Measurements from ENCODE around the gene PAGR1. TPM values are rescaled to one million over a fixed set of nuclear protein-coding genes. Genes with fewer than 3 reads are reported as not detected.
"Not testable (repeated sequence)": the region's sequence is repeated elsewhere in the genome, so short reads cannot be mapped to it uniquely, and the experiment has no call there.

Gene PAGR1
- total RNA-seq, 4 donors from 2014 or later = 28.0 to 33.5 (median 32.1) TPM

DNA sequence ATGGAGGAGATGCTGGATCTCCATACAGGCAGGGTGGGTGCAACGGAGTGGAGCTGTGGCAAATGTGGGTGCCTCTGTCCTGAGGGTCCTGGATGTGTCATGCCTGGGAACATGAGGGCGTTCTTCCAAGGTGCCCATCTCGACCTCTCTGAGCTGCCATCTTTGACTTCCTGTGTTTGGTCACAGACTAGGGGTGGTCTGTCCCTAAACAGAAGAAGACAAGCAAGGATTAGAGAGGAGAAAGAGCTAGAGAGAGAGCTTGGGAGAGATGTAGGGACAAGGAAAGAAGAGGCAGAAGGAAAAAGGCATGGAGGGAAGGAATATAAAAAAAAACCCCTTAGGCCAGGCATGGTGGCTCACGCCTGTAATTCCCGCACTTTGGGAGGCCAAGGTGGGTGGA, 41.2 kb upstream of the PAGR1 start:
- intact Hi-C loops (cut with DNase I; ENCODE audit: low total_unique reads) = no loop called here
- no peak for DNase-seq (ENCODE audit: low spot score in 2 of 2)
- H3K4me3 ChIP-seq (ENCODE audit: low read depth, poor library complexity, severe bottlenecking) = no peak overlapping the region
- WGBS, 2 donors = 85 to 92% methylated on average over 5 of the region's 5 CpGs
- no peak for TF ChIP-seq POLR2A (IDR thresholded peaks at IDR 0.05)
- TF ChIP-seq, protein P1, sequence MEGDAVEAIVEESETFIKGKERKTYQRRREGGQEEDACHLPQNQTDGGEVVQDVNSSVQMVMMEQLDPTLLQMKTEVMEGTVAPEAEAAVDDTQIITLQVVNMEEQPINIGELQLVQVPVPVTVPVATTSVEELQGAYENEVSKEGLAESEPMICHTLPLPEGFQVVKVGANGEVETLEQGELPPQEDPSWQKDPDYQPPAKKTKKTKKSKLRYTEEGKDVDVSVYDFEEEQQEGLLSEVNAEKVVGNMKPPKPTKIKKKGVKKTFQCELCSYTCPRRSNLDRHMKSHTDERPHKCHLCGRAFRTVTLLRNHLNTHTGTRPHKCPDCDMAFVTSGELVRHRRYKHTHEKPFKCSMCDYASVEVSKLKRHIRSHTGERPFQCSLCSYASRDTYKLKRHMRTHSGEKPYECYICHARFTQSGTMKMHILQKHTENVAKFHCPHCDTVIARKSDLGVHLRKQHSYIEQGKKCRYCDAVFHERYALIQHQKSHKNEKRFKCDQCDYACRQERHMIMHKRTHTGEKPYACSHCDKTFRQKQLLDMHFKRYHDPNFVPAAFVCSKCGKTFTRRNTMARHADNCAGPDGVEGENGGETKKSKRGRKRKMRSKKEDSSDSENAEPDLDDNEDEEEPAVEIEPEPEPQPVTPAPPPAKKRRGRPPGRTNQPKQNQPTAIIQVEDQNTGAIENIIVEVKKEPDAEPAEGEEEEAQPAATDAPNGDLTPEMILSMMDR (IDR thresholded peaks at IDR 0.05) = no peak

DNA sequence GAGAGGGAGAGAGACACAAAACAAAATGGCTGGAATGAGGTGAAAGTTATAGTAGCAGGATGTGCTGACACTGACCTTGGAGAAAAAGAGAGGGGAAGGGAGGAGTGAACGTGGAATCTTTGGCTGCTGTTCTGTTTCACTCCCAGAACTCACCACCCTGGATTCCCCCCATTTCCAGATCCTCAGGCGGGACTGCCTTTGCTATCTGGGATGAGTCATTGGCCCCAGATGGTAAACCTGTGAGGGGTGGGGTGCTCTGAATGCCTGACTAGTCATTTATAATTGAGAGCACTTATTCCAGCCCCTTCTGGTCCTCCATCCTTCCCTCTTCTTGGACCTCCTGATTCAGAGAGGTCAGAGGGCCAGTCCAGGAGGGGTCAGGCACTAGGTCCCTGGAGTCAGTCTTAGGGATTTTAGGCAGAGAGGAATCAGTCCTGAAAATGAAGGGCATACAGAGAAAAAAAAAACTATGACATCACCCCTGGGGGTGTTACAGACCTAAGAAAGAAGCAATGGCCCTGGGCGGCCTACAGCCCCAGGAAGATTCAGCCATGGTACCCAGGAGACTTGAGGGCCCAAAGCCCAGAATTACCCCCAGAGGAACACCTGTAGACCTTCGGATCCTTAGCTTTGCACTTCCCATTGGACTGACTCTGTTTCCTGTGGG, 40.1 kb upstream of the PAGR1 start:
- DNase-seq (ENCODE audit: low spot score in 2 of 2) = no peak
- TF ChIP-seq POLR2A (IDR thresholded peaks at IDR 0.05) = no peak
- TF ChIP-seq, protein P1 (IDR thresholded peaks at IDR 0.05) = no peak
- 57 to 58% methylated on average over 4 of the region's 4 CpGs for WGBS, 2 donors
- intact Hi-C loops (cut with DNase I; ENCODE audit: low total_unique reads) = no loop called here
- no peak overlapping the region for H3K4me3 ChIP-seq (ENCODE audit: low read depth, poor library complexity, severe bottlenecking)

DNA sequence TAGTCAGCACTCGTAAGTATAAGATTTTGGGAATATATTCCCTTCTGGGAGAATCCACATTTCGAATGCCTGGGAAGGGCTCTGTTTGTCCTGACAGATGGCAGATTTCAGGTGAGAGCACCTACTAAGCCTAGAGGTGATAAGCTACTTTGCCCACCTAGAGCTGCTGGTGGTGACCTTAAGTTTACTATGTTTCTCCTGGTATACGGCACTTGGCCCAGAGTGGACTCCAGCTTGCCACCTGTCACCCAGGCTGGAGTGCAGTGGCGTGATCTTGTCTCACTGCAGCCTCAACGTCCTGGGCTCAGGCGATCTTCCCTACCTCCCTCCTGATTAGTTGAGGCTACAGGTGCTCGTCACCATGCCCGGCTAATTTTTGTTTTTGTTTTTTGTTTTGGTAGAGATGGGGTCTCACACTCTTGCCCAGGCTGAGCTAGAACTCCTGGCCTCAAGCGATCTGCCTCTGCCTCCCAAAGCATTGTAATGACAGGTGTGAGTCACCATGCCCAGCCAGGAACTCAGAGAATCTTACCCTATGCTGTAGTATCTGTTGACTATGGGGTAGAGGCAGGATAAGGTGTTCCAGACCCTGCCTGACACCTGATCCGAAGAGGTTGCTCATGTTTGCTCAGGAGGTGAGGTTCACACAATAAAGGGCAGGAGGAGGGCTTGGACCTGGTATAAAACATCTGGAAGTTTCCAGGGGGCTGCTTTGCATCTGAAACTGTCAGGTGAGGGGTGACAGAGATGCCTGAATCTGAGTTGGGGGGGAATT, 38.2 kb upstream of the PAGR1 start, which contains the start of gene ZG16:
Gene ZG16 (plus strand): TSS at position 681 of the 775 bp plus-strand sequence. CDS start 1,011 bp downstream, outside the sequence.
- intact Hi-C loops (cut with DNase I; ENCODE audit: low total_unique reads) = no loop called here
- WGBS, 2 donors = 80 to 83% methylated on average over 9 to 10 of the region's 10 CpGs
- no peak for TF ChIP-seq POLR2A (IDR thresholded peaks at IDR 0.05)
- TF ChIP-seq, protein P1 (IDR thresholded peaks at IDR 0.05) = no peak
- H3K4me3 ChIP-seq (ENCODE audit: low read depth, poor library complexity, severe bottlenecking) = no peak within 1 kb of the TSS
- DNase-seq (ENCODE audit: low spot score in 2 of 2) = no peak

DNA sequence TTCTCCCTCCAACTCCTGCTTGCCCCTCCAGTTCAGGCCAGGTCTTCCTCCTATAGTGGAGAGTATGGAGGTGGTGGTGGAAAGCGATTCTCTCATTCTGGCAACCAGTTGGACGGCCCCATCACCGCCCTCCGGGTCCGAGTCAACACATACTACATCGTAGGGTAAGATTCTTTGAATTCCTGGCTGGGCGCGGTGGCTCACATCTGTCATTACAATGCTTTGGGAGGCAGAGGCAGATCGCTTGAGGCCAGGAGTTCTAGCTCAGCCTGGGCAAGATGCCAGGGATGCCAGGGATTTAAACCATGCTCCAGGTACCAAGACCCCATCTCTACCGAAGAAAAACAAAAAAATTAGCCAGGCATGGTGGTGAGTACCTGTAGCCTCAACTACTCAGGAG, 36.5 kb upstream of the PAGR1 start:
- no peak for TF ChIP-seq POLR2A (IDR thresholded peaks at IDR 0.05)
- TF ChIP-seq, protein P1 (IDR thresholded peaks at IDR 0.05) = no peak
- WGBS, 2 donors = 49 to 55% methylated on average over 10 of the region's 10 CpGs
- DNase-seq (ENCODE audit: low spot score in 2 of 2) = no peak
- intact Hi-C loops (cut with DNase I; ENCODE audit: low total_unique reads) = no loop called here
- no peak overlapping the region for H3K4me3 ChIP-seq (ENCODE audit: low read depth, poor library complexity, severe bottlenecking)

DNA sequence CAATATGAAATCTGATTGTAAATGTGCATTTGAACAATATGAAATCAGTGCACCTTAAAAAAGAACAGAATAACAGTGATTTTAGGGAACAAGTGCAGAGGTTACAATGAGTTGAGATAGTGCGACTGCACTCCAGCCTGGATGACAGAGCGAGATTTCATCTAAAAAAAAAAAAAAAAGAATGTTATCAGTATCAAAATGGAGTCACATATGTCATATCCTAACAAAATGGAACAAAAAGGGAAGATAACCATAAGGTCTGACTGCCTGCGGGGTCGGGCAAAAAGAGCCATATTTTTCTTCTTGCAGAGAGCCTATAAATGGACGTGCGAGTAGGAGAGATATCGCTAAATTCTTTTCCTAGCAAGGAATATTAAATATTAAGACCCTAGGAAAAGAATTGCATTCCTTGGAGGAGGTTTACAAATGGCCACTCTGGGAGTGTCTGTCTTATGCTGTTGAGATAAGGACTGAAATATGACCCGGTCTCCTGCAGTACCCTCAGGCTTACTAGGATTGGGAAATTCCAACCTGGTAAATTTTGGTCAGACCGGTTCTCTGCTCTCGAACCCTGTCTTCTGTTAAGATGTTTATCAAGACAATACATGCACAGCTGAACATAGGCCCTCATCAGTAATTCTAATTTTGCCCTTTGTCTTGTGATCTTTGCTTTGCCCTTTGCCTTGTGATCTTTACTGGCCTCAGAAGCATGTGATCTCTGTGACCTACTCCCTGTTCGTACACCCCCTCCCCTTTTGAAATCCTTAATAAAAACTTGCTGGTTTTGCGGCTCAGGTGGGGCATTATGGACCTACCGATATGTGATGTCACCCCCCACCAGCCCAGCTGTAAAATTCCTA, 32.6 kb upstream of the PAGR1 start:
- intact Hi-C loops (cut with DNase I; ENCODE audit: low total_unique reads); H3K4me3 ChIP-seq (ENCODE audit: low read depth, poor library complexity, severe bottlenecking); DNase-seq (ENCODE audit: low spot score in 2 of 2): not testable (repeated sequence)
- 62 to 70% methylated on average over 13 of the region's 13 CpGs for WGBS, 2 donors

DNA sequence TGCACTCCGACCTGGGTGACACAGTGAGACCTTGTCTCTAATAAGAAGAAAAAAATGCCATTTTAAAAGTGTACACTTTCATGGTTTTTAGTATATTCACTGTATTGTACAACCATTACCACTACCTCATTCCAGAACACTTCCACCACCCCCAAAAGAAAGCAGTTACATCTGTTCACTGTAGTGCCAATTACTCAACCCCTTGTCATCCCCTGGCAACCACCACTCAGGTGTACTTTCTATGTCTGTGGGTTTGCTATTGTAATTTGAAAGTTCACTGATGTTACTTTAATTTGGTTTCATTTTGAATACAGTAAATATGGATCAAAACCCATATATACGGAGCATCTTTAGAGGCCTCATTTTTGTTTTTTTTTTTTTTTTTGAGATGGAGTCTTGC, 31.8 kb upstream of the PAGR1 start:
- 90 to 93% methylated on average over 2 of the region's 2 CpGs for WGBS, 2 donors
- no peak overlapping the region for H3K4me3 ChIP-seq (ENCODE audit: low read depth, poor library complexity, severe bottlenecking)
- no peak for DNase-seq (ENCODE audit: low spot score in 2 of 2)
- intact Hi-C loops (cut with DNase I; ENCODE audit: low total_unique reads) = no loop called here
- no peak for TF ChIP-seq POLR2A (IDR thresholded peaks at IDR 0.05)
- TF ChIP-seq, protein P1 (IDR thresholded peaks at IDR 0.05) = no peak

Measured in lower leg skin (tissue), 4 donors.